ENCODE data around the gene RNASE12.
"Not testable (repeated sequence)": the region's sequence is repeated elsewhere in the genome, so short reads cannot be mapped to it uniquely, and the experiment has no call there.

RNASE12 gene, protein sequence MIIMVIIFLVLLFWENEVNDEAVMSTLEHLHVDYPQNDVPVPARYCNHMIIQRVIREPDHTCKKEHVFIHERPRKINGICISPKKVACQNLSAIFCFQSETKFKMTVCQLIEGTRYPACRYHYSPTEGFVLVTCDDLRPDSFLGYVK

DNA sequence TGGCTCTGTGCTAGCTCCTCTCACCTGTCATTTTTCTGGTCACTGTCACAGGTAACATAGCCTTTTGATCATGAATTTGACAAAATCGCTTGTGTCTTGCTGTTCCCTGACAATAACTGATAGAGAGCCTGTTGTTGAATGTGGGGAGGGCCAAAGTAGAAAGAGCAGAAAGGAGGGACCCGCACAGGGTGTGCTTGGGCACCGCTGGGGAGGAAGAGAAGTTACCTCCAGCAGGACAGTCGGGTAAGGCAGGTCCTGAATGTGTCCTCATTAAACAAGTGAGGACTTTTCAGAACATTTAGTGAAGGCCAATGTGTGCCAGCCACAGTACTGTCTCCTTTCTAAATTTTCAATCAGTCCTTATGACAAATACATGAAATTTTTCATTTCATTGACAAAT is at the start of gene RNASE12:
TSS of gene RNASE12 (minus strand) at position 142 of the 400 bp plus-strand sequence. CDS start 653 bp downstream, outside the sequence.
- no peak for DNase-seq (ENCODE audit: low read depth)

DNA sequence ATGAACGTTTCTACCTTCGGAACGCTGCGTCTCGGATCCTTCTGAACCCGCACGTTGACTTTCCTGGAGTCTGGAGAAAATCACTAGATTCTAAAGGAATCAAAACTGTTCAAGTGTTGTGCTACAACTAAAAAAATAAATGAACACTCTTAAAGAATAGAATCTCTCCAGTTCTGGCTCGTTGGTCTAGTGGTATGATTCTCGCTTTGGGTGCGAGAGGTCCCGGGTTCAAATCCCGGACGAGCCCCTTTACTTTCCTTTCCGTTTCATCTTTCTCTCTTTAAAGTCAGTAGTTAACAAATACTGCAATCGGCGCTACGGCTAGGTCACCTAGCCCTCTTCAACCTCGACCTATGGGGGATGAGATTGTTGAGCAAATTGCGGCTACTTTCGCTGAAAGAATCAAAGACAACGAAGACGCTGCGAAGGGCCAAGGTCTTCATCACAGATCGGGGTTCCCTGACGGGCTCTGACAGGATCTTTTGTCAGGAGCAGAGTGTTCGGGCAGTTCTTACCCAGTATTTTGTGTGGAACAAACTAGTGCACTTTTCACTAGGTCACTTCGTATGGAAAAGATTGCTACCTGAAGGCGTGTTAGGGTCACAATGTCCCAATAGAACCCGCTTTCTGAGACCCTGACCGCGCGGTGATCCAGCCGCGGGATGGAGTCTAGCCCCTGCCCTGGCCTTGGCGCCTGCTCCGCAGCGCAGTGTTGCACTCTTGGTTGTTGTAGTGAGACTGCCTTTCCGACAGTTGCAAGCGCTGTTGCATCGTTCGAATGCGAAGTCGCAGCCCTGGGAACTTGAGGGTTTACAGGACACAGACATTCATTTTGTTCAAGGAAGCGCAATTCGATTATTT is 41.9 kb upstream of the RNASE12 start:
- DNase-seq (ENCODE audit: low read depth) = peak; percentile 66

DNA sequence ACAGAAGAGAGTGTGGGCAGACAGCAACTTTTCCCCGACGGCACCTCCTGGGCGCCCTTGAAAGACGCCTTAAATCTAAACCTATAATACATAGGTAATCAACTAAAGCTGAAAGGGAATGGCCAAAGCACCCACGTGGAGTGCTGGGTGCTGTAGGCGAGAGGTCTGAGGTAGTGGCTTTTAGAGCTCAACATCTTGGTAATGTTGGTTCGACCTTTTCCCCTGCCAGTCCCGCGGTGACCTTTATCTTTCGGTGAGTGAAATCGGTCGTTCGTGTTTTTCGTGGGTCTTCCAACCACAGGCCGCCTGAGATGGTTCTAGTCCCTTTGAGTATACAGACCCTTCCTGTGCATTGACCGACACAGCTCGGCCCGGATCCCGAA is 41.3 kb upstream of the RNASE12 start:
- no peak for DNase-seq (ENCODE audit: low read depth)

DNA sequence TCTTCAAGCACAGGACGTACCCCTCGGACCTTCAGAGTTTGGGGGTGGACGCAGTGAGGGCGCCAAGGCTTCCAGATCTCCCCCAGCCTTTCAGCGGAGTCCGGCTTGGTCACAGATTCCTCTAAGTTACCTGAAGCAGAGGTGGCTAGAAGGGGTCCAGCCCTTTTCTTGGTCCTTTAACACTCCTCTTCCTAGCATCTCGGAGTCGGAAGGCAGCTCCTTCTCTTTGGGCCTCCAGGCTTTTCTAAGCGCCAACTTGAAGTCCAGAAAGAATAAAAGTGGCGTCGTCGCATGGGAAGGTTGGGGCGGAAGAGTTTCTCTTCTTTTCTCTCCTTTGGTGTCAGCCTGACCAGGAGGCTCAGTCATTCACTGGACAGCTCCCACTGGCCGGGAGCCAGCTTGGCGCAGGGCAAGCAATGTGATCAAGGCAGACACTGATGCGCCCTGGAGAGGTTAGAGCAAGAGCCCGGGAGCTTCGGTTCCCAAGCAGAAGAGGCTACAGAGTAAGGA is 40.8 kb upstream of the RNASE12 start:
- DNase-seq (ENCODE audit: low read depth) = peak; percentile 41

DNA sequence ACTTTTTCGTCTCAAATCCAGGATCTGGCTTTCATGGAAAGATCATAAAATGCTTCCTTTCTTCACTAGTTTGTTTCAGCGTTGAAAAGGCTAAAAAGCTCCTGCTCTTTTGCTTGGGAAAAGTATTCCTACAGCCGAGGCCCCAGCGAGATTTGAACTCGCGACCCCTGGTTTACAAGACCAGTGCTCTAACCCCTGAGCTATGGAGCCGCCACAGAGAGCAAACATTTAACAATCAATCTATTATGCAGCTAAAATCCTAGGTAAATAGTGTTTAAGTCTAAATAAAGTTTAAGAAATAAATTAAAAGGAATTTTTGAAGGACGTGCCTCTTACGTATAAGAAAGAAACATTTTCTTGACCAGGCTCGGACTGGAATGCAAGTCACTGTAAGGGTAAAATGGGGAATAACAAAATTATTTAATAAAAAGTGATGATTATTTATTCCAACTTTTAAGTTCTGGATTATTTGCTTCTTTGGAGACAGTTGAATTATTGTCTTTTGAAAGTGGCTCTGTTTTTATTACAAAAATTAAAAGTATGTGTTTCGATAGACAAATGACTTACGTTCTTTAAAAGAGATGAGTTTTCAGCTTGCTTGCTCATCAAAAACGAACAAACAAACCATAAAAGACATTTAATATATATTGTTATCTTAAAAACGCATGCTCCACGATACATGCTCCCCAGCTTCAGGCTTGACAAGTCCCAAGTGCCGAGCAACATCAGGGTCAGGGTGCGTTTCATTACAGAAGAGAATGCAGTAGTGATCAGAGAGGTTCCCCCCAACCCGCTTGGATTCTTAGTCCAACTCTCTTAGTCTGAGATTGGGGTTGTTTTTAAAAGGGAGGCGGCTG is 40.1 kb upstream of the RNASE12 start:
- peak; percentile 36 for DNase-seq (ENCODE audit: low read depth)

DNA sequence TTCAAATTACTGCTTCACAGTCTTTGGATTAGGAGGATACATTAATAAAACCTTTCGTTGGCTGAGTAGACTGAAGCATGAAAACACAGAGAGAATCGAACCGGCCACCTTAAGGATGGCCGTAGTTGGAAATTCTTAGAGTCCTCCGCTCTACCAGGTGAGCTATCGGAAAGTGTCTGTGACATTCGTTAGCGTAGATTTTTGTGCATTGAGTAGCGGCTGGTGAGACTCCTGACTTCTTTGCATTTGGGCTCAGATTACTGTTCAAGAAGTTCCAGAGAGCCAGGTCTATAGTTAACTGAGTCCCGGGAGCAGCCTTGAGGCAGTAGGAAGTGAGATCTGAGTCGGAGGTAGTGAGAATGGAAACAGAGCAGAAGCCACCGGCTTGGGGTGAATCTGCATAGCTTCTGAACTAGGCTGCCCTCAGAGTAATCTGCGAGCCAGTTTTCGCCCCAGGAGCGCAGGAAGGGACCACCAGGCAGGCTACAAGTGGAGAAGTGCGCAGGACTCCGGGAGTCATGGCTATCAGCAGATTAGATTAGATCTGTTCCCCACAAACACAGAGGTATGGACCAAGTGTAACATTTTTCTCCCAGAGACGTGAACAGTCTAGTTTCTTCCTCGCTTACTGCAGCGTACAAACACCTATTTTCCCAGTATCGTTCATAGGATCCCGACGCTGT is 39.3 kb upstream of the RNASE12 start:
- peak; percentile 53 for DNase-seq (ENCODE audit: low read depth)

DNA sequence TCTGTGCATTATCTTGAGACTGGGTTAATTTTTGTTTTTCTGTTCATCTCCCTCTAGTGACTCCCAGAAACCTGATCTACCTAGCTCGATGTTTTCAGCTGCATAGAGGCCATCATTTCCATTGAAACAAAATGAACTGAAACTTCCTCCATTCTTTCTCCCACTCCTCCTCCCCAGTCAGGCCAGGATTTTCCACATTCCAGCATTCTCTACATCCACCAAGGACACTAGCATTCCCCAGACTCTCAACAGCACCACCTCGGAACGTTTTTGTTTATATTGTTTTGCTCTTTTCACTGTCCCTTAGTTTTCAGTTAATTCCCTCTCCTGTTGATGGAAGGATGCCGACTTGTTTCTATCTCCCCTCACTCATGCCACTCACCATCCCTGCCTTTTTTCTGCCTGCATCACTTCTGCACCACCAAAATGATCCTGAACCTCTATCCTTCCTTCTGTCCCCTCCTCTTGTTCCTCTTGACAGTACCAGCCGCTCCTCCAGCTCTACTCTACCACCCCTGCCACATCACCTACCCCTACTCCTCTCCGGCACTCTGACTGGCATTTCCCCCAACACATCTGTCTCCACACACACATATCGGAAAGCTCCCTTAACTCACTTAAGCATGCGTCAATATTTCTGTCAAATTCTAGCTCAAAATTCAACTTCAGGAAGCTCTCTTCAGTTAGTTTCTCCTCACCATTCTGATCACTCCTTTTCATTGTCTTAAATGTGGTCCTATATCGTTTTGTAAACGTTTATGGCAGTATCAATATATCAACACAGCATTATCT is 37.1 kb upstream of the RNASE12 start:
- no peak for DNase-seq (ENCODE audit: low read depth)

DNA sequence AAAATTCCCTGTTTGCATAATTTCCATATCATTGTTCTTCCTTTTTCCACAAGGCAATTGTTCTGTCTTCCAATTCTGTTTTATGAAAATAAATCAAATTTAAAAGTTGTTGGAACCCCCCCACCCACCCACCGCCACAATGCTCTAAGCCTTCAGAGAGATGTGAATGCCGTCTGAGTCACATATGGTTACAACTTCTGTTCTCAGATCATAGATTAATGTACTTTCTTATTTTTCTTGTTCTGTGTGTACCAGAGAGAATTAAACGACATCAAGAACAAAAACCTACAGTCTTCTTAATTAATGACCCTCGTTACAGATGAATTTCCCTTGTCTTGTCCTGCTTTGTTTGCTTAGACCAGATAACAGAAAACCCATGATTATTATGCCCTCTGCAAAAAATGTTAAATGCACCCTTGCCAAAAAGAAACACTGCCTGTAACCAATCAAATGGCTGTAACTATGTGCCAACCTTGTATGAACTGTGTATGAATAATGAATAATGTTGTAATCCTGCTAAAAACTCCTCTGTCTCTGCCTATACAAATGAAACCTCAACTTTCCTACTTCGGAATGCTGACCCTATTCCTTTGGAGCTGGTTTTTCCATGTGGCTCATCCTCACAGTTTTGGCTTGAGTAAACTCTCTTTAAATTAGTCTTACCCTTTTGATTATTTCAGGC is 36.3 kb upstream of the RNASE12 start:
- no peak for DNase-seq (ENCODE audit: low read depth)

DNA sequence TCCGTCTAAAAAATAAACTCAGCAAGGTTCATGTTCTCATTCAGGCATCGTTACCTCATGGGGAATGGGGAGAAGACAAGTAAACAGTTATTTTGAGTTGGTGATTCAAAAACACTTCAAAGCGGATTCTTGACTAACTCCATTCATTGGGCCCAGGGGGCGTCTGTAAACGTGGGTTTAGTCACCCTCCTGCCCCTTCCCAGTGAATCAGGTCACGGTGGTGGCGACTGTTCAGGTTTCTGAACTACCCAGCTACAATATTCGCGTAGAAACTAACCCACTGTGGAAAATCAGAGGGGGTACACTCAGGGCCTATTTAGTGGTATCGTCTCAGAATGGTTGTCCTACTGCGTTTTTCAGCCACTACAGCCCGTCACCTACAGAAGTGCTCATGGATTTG is 35.1 kb upstream of the RNASE12 start:
- DNase-seq (ENCODE audit: low read depth) = no peak

DNA sequence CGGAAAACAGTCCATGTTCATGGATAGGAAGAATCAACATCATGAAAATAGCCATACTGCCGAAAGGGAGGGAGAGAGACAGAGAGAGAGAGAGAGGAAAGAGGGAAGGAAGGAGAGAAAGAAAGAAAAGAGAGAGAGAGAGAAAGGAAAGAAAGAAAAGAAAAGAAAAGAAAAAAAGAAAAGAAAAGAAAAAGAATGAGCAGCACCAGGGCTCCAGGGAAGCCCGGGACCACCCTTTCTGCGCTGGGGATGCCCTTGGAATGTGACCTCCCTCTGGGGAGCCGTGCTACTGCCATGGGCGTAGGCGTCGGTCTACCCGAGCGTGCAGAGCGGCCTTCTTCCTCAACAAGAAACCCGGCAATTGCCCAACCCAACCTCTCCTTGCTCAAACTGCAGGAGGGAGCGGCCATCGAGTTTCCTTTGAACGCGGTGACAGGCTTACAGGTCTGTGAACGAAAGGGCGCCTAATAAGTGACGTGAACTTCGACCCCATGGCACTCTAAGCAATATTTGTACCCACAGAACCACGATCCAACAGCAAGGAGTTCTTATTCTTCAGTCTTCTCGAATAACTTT is 33.4 kb upstream of the RNASE12 start:
- peak; percentile 42 for DNase-seq (ENCODE audit: low read depth)

DNA sequence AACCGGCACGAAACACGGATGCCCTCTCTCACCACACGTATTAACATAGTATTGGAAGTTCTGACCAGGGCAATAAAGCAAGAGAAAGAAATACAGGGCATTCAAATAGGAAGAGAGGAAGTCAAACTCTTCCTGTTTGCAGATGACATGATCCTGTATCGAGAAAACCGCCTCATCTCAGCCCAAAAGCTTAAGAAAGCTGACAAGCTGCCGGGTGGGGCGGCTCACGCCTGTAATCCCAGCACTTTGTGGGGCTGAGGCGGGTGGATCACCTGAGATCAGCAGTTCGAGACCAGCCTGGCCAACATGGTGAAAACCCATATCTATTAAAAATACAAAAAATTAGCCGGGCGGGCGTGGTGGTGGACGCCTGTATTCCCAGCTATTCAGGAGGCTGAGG is 32.6 kb upstream of the RNASE12 start:
- DNase-seq (ENCODE audit: low read depth) = no peak

DNA sequence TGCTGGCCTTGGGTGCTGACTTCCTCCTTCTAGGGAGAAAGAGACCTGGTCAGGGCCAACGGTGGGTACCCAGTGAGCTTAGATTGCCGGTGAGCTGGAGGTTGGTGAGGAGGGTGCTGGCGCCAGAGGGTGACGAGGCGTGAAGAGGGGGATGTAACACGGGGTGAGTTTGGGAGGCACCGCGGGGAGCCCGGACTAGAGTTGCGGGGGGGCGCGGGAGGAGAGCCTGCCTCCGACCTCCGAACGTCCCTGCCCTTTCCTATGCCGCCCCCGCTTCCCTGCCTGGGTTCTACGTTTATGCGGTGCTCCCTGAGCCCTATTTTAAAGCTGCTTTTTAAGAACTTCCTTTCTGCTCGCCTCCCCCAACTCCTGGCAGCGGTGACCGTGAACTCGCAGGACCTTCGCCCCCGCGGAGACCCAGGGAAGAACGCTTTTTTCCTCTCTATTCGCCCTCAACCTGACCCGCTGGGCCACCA is 31.7 kb upstream of the RNASE12 start:
- no peak for DNase-seq (ENCODE audit: low read depth)

DNA sequence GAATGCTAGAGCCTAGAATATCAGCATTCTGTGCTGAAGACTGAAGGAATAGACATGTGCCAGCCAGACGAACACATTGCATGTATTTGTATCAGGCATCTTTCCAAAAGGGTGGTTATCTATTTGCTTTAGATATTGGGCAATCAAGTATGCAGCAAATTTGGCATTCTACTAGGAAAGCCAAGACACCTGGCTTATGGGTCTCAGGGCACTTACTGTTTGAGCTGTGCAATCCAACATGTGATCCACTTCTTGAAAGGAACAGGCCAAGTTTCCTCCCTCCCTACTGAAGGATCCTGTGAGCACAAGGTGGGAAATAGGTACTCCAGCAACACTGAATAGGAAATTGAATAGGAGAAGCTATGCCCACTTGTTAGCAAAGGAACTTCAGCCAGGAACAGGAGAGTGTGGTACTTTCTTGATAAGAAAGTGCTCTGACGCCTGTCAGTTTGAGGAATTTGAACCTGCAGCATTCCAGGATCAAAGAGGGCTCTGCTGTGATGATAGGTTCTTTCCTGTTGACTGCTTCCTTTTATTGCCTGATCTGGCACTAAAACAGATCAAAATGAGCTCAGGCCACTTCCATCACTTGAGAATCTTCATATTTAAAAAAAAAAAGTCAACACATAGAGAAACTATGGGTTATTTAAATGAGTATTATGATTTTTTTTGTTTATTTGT is 29.8 kb upstream of the RNASE12 start:
- DNase-seq (ENCODE audit: low read depth) = no peak

DNA sequence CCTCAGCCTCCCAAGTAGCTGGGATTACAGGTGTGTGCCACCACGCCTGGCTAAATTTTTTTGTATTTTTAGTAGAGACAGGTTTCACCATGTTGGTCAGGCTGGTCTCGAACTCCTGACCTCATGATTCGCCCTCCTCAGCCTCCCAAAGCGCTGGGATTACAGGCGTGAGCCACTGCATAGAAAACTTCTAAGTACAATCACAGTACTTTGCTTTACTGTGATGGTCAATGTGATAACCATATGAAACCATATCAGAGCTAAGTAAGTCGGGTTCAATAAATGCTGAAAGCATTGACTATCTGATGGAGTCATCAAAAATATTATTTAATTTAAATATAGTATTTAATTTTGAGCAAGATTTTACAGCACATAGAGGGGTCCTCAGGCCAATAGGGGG is 28.5 kb upstream of the RNASE12 start:
- DNase-seq (ENCODE audit: low read depth) = not testable (repeated sequence)

DNA sequence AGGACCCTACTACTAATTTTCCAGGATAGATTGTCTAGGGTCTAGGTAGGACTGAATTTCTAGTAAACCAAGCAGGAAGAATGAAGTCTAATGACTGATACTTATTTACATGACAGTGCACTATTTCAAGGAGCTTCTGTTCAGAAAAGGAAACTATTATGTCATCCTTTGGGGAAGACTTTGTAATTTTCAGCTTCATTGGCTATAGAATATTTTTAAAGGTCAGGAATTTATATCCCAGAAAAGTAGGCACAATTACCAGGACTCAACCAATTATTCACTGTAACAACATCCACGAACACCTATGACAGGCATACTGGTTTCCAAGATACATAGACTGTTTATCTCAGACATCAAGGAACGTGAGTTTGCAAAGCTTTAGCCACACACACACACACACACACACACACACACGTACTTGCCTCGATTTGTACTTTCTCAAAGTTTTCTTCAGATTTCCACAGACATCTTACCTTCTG is 27.1 kb upstream of the RNASE12 start:
- no peak for DNase-seq (ENCODE audit: low read depth)

DNA sequence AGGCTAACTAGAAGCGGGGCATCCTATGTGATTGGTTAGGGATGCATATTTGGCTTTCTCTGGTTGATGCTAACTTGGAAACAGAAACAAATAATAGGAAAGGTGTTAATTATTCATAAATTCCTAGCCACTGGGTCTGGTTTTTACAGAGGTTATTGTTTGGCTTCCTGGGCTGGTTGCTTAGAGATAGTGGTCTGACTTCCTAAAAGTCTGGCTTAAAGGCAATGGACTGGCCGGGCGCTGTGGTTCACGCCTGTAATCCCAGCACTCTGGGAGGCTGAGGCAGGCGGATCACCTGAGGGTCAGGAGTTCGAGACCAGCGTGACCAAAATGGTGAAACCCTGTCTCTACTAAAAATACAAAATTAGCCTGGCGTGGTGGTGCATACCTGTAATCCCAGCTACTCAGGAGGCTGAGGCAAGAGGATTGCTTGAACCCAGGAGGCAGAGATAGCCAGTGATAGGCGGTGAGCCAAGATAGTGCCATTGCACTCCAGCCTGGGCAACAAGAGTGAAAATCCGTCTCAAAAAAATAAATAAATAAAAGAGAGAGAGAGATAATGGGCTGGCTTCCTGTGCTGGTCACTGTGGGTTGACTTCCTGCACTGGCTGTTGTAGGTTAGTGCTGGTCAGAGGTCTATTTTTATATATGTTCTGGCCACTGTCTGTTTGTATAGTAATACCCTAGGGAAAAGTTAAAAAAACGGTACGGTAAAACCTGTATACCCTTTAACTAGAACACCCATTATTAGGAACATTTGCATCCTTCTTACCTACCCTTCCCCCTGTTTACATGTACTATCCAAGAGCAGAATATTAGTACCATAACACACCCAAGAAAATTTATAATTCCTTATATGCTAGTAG is 26.2 kb upstream of the RNASE12 start:
- DNase-seq (ENCODE audit: low read depth) = no peak

DNA sequence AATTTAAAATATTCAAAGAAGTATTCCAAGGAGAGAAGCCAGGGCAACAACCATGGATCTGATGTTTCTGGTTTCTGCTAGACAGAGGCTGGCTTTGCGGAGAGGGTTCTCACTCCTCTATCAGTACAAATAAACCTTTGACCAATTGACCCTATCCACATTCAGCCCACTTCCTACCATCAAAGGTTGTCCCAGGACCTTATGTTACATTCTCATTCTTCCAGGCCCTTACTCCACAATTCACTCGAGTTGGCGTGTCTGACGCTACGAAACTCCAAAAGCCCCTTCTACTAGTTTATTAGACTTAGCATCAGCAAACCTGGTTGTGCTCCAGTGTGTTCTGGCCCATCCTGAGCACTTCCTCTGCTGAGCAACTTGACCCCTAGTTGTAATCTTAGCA is 24.8 kb upstream of the RNASE12 start:
- DNase-seq (ENCODE audit: low read depth) = no peak

All from fibroblast of the conjunctiva (primary cell).